SK-N-SH (cell line): ENCODE results near the gene CUL1.

Experiments
- EP300 ChIP-seq, 2 experiments: IDR thresholded peaks; 2 replicates each; pipeline versions ENCODE4 v1.4.0 to v1.6.1; 2012; ENCODE audit warnings: borderline replicate concordance in 1 of 2, low read depth in 1 of 2, low read length in 1 of 2
- MEF2A ChIP-seq: IDR thresholded peaks from 2 replicates; pipeline ENCODE4 v1.4.0; 2012; ENCODE audit warnings: low read depth, borderline replicate concordance
- NFIC ChIP-seq: IDR thresholded peaks from 2 replicates; pipeline ENCODE4 v1.4.0; 2012; ENCODE audit warnings: borderline replicate concordance
- POLR2AphosphoS5 ChIP-seq: IDR thresholded peaks from 2 replicates; pipeline ENCODE4 v1.6.1; 2012; ENCODE audit warnings: low read depth, low read length
- RAD21 ChIP-seq: IDR thresholded peaks from 2 replicates; pipeline ENCODE4 v1.6.1; 2012; ENCODE audit warnings: mild to moderate bottlenecking, low read length
- TAF1 ChIP-seq: IDR thresholded peaks from 2 replicates; pipeline ENCODE4 v1.6.1; 2012; ENCODE audit warnings: low read depth, mild to moderate bottlenecking, low read length, moderate library complexity, borderline replicate concordance
- USF2 ChIP-seq: fragments of 150-350 bp; IDR thresholded peaks from 2 replicates; pipeline ENCODE4 v1.6.1; 2017; ENCODE audit warnings: antibody characterized with exemption, low read length, low read depth, borderline replicate concordance
- TF ChIP-seq, protein P1 (sequence below): fragments of 200-600 bp; sonication (generic); IDR thresholded peaks from 2 replicates; pipeline ENCODE4 v1.6.1; 2017; ENCODE audit warnings: antibody characterized with exemption, mild to moderate bottlenecking, moderate library complexity
- TF ChIP-seq, protein P2 (sequence below): IDR thresholded peaks from 2 replicates; pipeline ENCODE4 v1.6.1; 2012; ENCODE audit warnings: mild to moderate bottlenecking, low read depth, low read length, moderate library complexity
- TF ChIP-seq, protein P3 (sequence below): fragments of 150-350 bp; IDR thresholded peaks from 2 replicates; pipeline ENCODE4 v1.6.1; 2016; ENCODE audit warnings: mild to moderate bottlenecking, low read depth, low read length

GRCh38 chr7:148696787-148697186 lies 1.9 kb upstream of the CUL1 start:
- no peak for TF ChIP-seq RAD21
- TF ChIP-seq, protein P1, sequence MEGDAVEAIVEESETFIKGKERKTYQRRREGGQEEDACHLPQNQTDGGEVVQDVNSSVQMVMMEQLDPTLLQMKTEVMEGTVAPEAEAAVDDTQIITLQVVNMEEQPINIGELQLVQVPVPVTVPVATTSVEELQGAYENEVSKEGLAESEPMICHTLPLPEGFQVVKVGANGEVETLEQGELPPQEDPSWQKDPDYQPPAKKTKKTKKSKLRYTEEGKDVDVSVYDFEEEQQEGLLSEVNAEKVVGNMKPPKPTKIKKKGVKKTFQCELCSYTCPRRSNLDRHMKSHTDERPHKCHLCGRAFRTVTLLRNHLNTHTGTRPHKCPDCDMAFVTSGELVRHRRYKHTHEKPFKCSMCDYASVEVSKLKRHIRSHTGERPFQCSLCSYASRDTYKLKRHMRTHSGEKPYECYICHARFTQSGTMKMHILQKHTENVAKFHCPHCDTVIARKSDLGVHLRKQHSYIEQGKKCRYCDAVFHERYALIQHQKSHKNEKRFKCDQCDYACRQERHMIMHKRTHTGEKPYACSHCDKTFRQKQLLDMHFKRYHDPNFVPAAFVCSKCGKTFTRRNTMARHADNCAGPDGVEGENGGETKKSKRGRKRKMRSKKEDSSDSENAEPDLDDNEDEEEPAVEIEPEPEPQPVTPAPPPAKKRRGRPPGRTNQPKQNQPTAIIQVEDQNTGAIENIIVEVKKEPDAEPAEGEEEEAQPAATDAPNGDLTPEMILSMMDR, result no peak
- TF ChIP-seq, protein P2, sequence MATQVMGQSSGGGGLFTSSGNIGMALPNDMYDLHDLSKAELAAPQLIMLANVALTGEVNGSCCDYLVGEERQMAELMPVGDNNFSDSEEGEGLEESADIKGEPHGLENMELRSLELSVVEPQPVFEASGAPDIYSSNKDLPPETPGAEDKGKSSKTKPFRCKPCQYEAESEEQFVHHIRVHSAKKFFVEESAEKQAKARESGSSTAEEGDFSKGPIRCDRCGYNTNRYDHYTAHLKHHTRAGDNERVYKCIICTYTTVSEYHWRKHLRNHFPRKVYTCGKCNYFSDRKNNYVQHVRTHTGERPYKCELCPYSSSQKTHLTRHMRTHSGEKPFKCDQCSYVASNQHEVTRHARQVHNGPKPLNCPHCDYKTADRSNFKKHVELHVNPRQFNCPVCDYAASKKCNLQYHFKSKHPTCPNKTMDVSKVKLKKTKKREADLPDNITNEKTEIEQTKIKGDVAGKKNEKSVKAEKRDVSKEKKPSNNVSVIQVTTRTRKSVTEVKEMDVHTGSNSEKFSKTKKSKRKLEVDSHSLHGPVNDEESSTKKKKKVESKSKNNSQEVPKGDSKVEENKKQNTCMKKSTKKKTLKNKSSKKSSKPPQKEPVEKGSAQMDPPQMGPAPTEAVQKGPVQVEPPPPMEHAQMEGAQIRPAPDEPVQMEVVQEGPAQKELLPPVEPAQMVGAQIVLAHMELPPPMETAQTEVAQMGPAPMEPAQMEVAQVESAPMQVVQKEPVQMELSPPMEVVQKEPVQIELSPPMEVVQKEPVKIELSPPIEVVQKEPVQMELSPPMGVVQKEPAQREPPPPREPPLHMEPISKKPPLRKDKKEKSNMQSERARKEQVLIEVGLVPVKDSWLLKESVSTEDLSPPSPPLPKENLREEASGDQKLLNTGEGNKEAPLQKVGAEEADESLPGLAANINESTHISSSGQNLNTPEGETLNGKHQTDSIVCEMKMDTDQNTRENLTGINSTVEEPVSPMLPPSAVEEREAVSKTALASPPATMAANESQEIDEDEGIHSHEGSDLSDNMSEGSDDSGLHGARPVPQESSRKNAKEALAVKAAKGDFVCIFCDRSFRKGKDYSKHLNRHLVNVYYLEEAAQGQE, result no peak
- TF ChIP-seq NFIC, result no peak
- no peak for TF ChIP-seq MEF2A
- TF ChIP-seq EP300 (IDR thresholded peaks at IDR 0.05; ENCODE audit: borderline replicate concordance in 1 of 2, low read depth in 1 of 2, low read length in 1 of 2), result no peak
- no peak for TF ChIP-seq TAF1
- TF ChIP-seq, protein P3, sequence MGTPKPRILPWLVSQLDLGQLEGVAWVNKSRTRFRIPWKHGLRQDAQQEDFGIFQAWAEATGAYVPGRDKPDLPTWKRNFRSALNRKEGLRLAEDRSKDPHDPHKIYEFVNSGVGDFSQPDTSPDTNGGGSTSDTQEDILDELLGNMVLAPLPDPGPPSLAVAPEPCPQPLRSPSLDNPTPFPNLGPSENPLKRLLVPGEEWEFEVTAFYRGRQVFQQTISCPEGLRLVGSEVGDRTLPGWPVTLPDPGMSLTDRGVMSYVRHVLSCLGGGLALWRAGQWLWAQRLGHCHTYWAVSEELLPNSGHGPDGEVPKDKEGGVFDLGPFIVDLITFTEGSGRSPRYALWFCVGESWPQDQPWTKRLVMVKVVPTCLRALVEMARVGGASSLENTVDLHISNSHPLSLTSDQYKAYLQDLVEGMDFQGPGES, result no peak
- no peak for TF ChIP-seq POLR2AphosphoS5
- TF ChIP-seq USF2, result no peak
